H1 (cell line): ENCODE data around the gene APPL2. TPM values are rescaled to one million over a fixed set of nuclear protein-coding genes. Genes with fewer than 3 reads are reported as not detected.

ENCODE experiments used
- BACH1 ChIP-seq: IDR thresholded peaks from 2 replicates; pipeline ENCODE4 v1.6.1; 2012; ENCODE audit warnings: low read length, improper control_type of control experiment
- CHD7 ChIP-seq: fragments of 300-600 bp; sonication (generic); IDR thresholded peaks from 2 replicates; pipeline ENCODE4 v1.7.1; 2012; ENCODE audit warnings: low read length, moderate library complexity, mild to moderate bottlenecking, inconsistent platforms; ENCODE audit not compliant: insufficient replicate concordance
- EZH2 ChIP-seq: fragments of 200-600 bp; sonication (generic); IDR thresholded peaks from 2 replicates; pipeline ENCODE4 v1.7.1; 2012; ENCODE audit warnings: low read depth, mild to moderate bottlenecking, moderate library complexity, low read length, inconsistent platforms; ENCODE audit not compliant: severe bottlenecking
- SIN3A ChIP-seq, 2 experiments: IDR thresholded peaks in 1 of 2; conservative IDR thresholded peaks in 1 of 2; 2 replicates each; pipeline ENCODE4 v1.6.1; 2011 to 2012; ENCODE audit warnings: low read length in 2 of 2, improper control_type of control experiment in 1 of 2, low read depth in 1 of 2, mild to moderate bottlenecking in 1 of 2
- polyA plus RNA-seq, 7 experiments: library from polyadenylated mRNA; depleted of rRNA in 3 of 7; stranded (reverse) in 5 of 7; unstranded in 2 of 7; fragments of >200 nt in 5 of 7; fragments of 200-250 nt in 2 of 7; gene quantifications; 1 replicate in 5 of 7; 2 replicates in 1 of 7; 4 replicates in 1 of 7; pipeline versions ENCODE4 v1.2.1 to v1.2.3, GENCODE V29; 2011 to 2013; ENCODE audit warnings: missing spikeins in 2 of 7, mixed read lengths in 2 of 7
- total RNA-seq: library from RNA; stranded (reverse); fragmentation: NEBNext Ultra II Directional; extraction: Animal tissue kit (Norgen Biotek cat#: 25700); gene quantifications from 2 replicates; pipeline ENCODE4 v1.2.1, GENCODE V29; 2021

Gene APPL2
- total and polyA plus RNA-seq, 2 of the 8 experiments (the other 6 are each of a cell fraction or from before 2014, with no cell fraction given), result 8.9 to 22.9 TPM

DNA sequence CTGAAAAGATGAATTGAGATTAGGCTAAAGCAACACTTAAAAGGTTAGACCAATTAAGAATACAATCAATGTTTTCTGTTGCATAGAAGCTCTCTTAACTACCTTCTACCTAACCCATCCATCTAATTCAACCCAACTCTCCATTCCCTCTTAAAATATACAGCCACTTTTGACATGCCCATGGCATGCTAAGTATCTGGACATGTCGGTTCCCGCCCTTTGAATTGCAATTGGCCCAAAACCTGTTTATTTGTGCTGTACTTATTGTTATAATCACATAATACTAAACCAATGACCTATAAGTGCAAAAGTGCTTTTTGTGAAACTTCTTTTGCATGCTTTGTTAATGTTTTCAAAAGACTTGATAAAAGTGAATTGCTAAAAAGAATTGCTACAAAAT lies 37.6 kb upstream of the APPL2 start (continued):
- no peak for TF ChIP-seq CHD7
- no peak for TF ChIP-seq SIN3A (conservative IDR thresholded peaks at IDR 0.05 in 1 of 2, IDR thresholded peaks at IDR 0.05 in 1 of 2; ENCODE audit: low read depth in 1 of 2, low read length in 2 of 2)
- no peak for TF ChIP-seq BACH1
- TF ChIP-seq EZH2, result no peak
